ENCODE measurements around the gene MLLT10. TPM values are rescaled to one million over a fixed set of nuclear protein-coding genes. Genes with fewer than 3 reads are reported as not detected.

MLLT10 gene
- total RNA-seq, 4 donors from 2014 or later, result 40.1 to 57.8 (median 47.5) TPM

GRCh38 chr10:21502348-21502740 is 31.7 kb upstream of the MLLT10 start:
- no peak for TF ChIP-seq CTCF (IDR thresholded peaks at IDR 0.05; ENCODE audit: low read depth)

GRCh38 chr10:21503542-21503941 is 30.5 kb upstream of the MLLT10 start:
- TF ChIP-seq CTCF (IDR thresholded peaks at IDR 0.05; ENCODE audit: low read depth), result no peak

DNA sequence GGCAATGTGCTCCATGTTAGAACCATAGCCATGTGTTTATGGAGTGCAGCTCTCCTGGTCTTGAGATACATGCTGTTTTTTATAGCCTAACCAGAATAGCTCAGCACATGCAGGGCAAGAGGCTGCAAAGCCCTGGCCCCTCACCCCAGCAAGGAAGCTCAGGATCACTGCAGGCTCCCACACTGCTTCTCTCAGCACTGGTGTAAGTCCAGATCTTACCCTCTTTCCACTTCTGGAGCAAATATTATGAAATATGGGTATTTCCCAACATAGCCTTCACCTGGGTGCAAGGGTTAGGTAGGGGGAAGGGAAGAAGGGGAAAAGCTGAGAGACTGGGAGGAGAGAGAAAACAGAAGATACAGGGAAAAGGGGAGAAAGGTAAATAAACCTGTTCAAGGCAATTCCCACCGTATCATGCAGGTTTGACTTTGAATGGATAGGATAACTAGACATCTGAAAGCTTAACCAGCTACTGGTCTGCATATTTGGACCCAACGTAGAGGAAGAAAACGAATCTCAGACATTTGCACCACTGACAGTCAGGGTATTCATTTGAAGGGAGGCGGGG is 28.2 kb upstream of the MLLT10 start:
- TF ChIP-seq CTCF (IDR thresholded peaks at IDR 0.05; ENCODE audit: low read depth), result no peak

GRCh38 chr10:21506351-21506750 is 27.7 kb upstream of the MLLT10 start:
- no peak for TF ChIP-seq CTCF (IDR thresholded peaks at IDR 0.05; ENCODE audit: low read depth)

DNA sequence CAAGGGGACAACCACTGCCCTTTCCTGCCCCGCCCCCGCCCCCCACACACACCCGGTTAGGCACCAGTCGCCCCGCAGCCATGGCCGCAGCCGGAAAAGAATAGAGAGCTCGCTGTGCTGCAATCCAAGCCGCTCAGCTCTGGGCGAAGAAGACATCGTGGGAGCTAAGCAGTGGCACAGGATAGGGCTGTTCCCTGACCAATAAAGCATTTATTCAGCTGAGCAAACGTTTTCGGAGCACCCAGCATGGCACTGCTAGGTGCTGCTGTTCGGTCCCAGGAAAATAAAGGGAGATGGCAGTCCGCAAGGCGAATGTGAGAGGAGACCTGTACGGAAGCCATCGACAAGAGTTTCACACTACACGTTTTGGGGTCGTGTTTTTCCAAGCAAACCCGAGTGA is 26.9 kb upstream of the MLLT10 start:
- no peak for TF ChIP-seq CTCF (IDR thresholded peaks at IDR 0.05; ENCODE audit: low read depth)

GRCh38 chr10:21508706-21509331 is 25.2 kb upstream of the MLLT10 start:
- no peak for TF ChIP-seq CTCF (IDR thresholded peaks at IDR 0.05; ENCODE audit: low read depth)

DNA sequence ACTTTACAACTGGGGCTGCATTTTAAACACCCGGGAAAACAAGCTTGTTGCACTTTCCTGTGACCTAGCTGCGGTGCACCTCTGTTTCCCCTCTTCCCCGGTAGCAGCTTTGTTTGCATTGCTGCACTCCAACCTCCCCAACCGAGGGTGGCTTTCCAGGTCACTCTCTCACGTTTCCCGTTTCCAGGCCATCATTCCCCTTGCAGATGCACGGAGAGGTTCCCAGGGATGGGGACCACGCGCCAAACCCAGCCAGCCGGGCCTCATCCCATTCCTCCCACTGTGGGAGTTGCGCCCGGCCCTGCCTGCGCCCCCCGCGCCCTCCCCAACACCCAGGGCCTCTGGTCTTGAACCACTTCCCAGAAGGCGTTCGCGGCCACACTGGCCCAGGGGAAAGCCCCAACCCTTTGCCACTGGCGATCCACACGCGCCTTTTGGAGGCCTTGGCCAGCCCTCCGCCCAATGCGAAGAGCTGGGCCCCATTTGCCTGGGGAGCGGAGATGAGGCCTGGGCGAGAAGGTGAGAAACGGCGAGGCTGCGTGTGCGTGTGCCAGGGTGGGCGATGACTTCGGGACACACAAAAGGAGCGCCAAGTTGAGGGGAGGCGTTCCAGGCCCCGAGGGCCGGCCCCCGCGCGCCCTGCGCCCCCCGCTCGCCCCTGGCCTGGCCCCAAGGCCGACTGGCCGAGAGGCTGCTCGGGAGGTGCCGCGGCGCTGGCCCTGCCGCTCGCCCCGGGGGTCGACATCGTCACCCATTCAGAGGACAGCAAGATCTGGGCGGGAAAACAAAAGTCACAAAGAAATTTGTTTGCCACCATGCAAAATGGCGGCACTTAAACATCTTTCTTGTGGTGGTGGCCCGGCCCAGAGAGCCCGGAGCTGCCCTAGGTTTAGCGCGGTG is 24.4 kb upstream of the MLLT10 start:
- TF ChIP-seq CTCF (IDR thresholded peaks at IDR 0.05; ENCODE audit: low read depth), result no peak

Measured in subcutaneous adipose tissue (tissue), 4 donors.